HepG2 (cell line): Measurements from ENCODE around the gene TNFAIP1. TPM values are rescaled to one million over a fixed set of nuclear protein-coding genes. Genes with fewer than 3 reads are reported as not detected.

Experiments
- AKNA ChIP-seq: sonication (generic); formaldehyde crosslinking; IDR thresholded peaks from 2 replicates; pipeline ENCODE4 v1.4.0; 2020; ENCODE audit warnings: missing genetic modification reagents, borderline replicate concordance
- ARNT ChIP-seq: fragments of 450-650 bp; IDR thresholded peaks from 2 replicates; pipeline ENCODE4 v1.6.1; 2017
- BRCA1 ChIP-seq: sonication (generic); formaldehyde crosslinking; IDR thresholded peaks from 2 replicates; pipeline ENCODE4 v1.4.0; 2020; ENCODE audit warnings: missing genetic modification reagents
- EEA1 ChIP-seq: sonication (generic); formaldehyde crosslinking; IDR thresholded peaks from 2 replicates; pipeline ENCODE4 v1.5.1; 2020; ENCODE audit warnings: mild to moderate bottlenecking, missing genetic modification reagents, borderline replicate concordance
- ELF3 ChIP-seq: IDR thresholded peaks from 2 replicates; pipeline ENCODE4 v1.6.1; 2016; ENCODE audit warnings: missing genetic modification reagents, missing compliant biosample characterization
- IKZF4 ChIP-seq: sonication (generic); formaldehyde crosslinking; IDR thresholded peaks from 2 replicates; pipeline ENCODE4 v1.5.1; 2020; ENCODE audit warnings: borderline replicate concordance, mild to moderate bottlenecking, low read depth, missing genetic modification reagents; ENCODE audit errors: not compliant biosample characterization
- KMT2B ChIP-seq: IDR thresholded peaks from 2 replicates; pipeline ENCODE4 v1.6.1; 2016; ENCODE audit warnings: missing genetic modification reagents, missing compliant biosample characterization
- MED1 ChIP-seq: sonication (generic); formaldehyde crosslinking; IDR thresholded peaks from 2 replicates; pipeline ENCODE4 v1.4.0; 2020; ENCODE audit warnings: missing genetic modification reagents
- NFE2L1 ChIP-seq: sonication (generic); formaldehyde crosslinking; IDR thresholded peaks from 2 replicates; pipeline ENCODE4 v1.4.0; 2020; ENCODE audit warnings: missing genetic modification reagents, mild to moderate bottlenecking, borderline replicate concordance
- NFKB2 ChIP-seq: sonication (generic); formaldehyde crosslinking; IDR thresholded peaks from 2 replicates; pipeline ENCODE4 v1.4.0; 2020; ENCODE audit warnings: missing genetic modification reagents, borderline replicate concordance
- NONO ChIP-seq, 2 experiments: fragments of 450-650 bp in 1 of 2; sonication (generic) in 1 of 2; formaldehyde crosslinking in 1 of 2; IDR thresholded peaks in 1 of 2; conservative IDR thresholded peaks in 1 of 2; 2 replicates each; pipeline versions ENCODE4 v1.6.1 to v1.8.0; 2017 to 2022; ENCODE audit warnings: mild to moderate bottlenecking in 1 of 2, missing genetic modification reagents in 1 of 2, moderate library complexity in 1 of 2
- PHF5A ChIP-seq: IDR thresholded peaks from one replicate; pipeline ENCODE4 v1.6.1; 2018; ENCODE audit warnings: low read depth, missing genetic modification reagents; ENCODE audit not compliant: unreplicated experiment
- SCMH1 ChIP-seq: sonication (generic); formaldehyde crosslinking; IDR thresholded peaks from 2 replicates; pipeline ENCODE4 v1.9.0; 2021; ENCODE audit warnings: missing genetic modification reagents, mild to moderate bottlenecking, borderline replicate concordance
- ZMYM3 ChIP-seq: sonication (generic); formaldehyde crosslinking; IDR thresholded peaks from 2 replicates; pipeline ENCODE4 v1.5.1; 2020; ENCODE audit warnings: mild to moderate bottlenecking, missing genetic modification reagents
- ZNF543 ChIP-seq: sonication (generic); formaldehyde crosslinking; IDR thresholded peaks from 2 replicates; pipeline ENCODE4 v1.4.0; 2020; ENCODE audit warnings: mild to moderate bottlenecking, missing genetic modification reagents
- ZNF616 ChIP-seq: sonication (generic); formaldehyde crosslinking; IDR thresholded peaks from 2 replicates; pipeline ENCODE4 v1.5.0; 2020; ENCODE audit warnings: low read depth, mild to moderate bottlenecking, missing genetic modification reagents
- ZNF703 ChIP-seq: sonication (generic); formaldehyde crosslinking; IDR thresholded peaks from 2 replicates; pipeline ENCODE4 v1.5.1; 2020; ENCODE audit warnings: missing genetic modification reagents, mild to moderate bottlenecking, moderate library complexity, borderline replicate concordance
- ZSCAN21 ChIP-seq: sonication (generic); formaldehyde crosslinking; IDR thresholded peaks from 2 replicates; pipeline ENCODE4 v1.8.0; 2022; ENCODE audit warnings: mild to moderate bottlenecking, missing genetic modification reagents, moderate library complexity, borderline replicate concordance
- polyA plus RNA-seq, 8 experiments: library from polyadenylated mRNA; depleted of rRNA in 3 of 8; stranded (reverse) in 7 of 8; unstranded in 1 of 8; fragments of >200 nt; fragmentation: Illumina TruSeq in 4 of 8; extraction: Trizol in 4 of 8; gene quantifications; 2 replicates each; pipeline versions ENCODE4 v1.2.1 to v1.2.3, GENCODE V29; 2011 to 2016; ENCODE audit warnings: low read depth in 4 of 8, missing spikeins in 1 of 8, mixed read lengths in 1 of 8; ENCODE audit not compliant: insufficient read depth in 1 of 8
- total RNA-seq, 5 experiments: library from RNA; depleted of rRNA; stranded (reverse); fragments of >200 nt; fragmentation: Illumina TruSeq; extraction: Trizol; gene quantifications; 2 replicates each; pipeline ENCODE4 v1.2.3, GENCODE V29; 2016; ENCODE audit warnings: low read depth in 1 of 5

Gene TNFAIP1
- total and polyA plus RNA-seq, 2 of the 13 experiments (the other 11 are each of a cell fraction or from before 2014, with no cell fraction given), result 17.5 to 40.6 TPM

- TF ChIP-seq ZNF703 (CRISPR knock-in tag), result no peak
- TF ChIP-seq NFE2L1, result no peak
- TF ChIP-seq ZNF543 (CRISPR knock-in tag), result peak; percentile 89; the same call in 1 of the 2 replicates
- TF ChIP-seq ZSCAN21 (CRISPR knock-in tag), result no peak; the same call in 1 of the 2 replicates
- TF ChIP-seq MED1 (CRISPR knock-in tag), result peak; percentile 53; the same call in 1 of the 2 replicates
- TF ChIP-seq BRCA1 (CRISPR knock-in tag), result no peak; the same call in 1 of the 2 replicates
- TF ChIP-seq NONO (IDR thresholded peaks at IDR 0.05), result no peak
- peak; percentile 55; the same call in 1 of the 2 replicates for TF ChIP-seq NONO (CRISPR knock-in tag; conservative IDR thresholded peaks at IDR 0.05)
- no peak for TF ChIP-seq AKNA (CRISPR knock-in tag)
- TF ChIP-seq SCMH1 (CRISPR knock-in tag), result no peak
- TF ChIP-seq PHF5A (CRISPR knock-in tag), result no peak
- TF ChIP-seq ZNF616 (CRISPR knock-in tag), result 0 out of 2 replicates have a peak, but pooled peaks have one; percentile 14
- TF ChIP-seq ELF3 (CRISPR knock-in tag), result peak; percentile 76
- no peak for TF ChIP-seq IKZF4 (CRISPR knock-in tag)
- TF ChIP-seq NFKB2 (CRISPR knock-in tag), result peak; percentile 69; the same call in 1 of the 2 replicates
- no peak for TF ChIP-seq EEA1 (CRISPR knock-in tag)
- TF ChIP-seq ZMYM3 (CRISPR knock-in tag), result no peak
- TF ChIP-seq ARNT, result no peak
- TF ChIP-seq KMT2B, result peak; percentile 93
Observed at GRCh38 chr17:28335201-28335958, at the start of gene TNFAIP1, which contains the start of gene IFT20 (continued).
